ENCODE results near the gene ELP5. TPM values are rescaled to one million over a fixed set of nuclear protein-coding genes. Genes with fewer than 3 reads are reported as not detected.
A peak's percentile ranks its signal among the peaks of the same experiment; 100 is the strongest.

The ELP5 gene
- polyA plus RNA-seq, 1 of the 3 experiments (the other 2 are of a cell fraction), result 45.4 TPM

GRCh38 chr17:7237266-7237760, 14.7 kb upstream of the ELP5 start (continued):
- TF ChIP-seq YY1 (IDR thresholded peaks at IDR 0.05; ENCODE audit: low read depth), result no peak
- TF ChIP-seq CHD2 (IDR thresholded peaks at IDR 0.05; ENCODE audit: low read length, partially characterized antibody), result no peak
- TF ChIP-seq GATA2 (CRISPR knock-in tag; IDR thresholded peaks at IDR 0.05), result no peak
- TF ChIP-seq SIN3A (IDR thresholded peaks at IDR 0.05; ENCODE audit: borderline replicate concordance, low read depth, low read length), result no peak
- TF ChIP-seq RCOR1 (IDR thresholded peaks at IDR 0.05; ENCODE audit: low read length), result no peak
- no peak for TF ChIP-seq FOXM1 (IDR thresholded peaks at IDR 0.05; ENCODE audit: low read depth)
- TF ChIP-seq, protein P1, sequence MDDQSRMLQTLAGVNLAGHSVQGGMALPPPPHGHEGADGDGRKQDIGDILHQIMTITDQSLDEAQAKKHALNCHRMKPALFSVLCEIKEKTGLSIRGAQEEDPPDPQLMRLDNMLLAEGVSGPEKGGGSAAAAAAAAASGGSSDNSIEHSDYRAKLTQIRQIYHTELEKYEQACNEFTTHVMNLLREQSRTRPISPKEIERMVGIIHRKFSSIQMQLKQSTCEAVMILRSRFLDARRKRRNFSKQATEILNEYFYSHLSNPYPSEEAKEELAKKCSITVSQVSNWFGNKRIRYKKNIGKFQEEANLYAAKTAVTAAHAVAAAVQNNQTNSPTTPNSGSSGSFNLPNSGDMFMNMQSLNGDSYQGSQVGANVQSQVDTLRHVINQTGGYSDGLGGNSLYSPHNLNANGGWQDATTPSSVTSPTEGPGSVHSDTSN (IDR thresholded peaks at IDR 0.05), result no peak
- TF ChIP-seq TAF1 (IDR thresholded peaks at IDR 0.05; ENCODE audit: borderline replicate concordance, low read depth, low read length), result no peak
- no peak for TF ChIP-seq EZH2phosphoT487 (IDR thresholded peaks at IDR 0.05; ENCODE audit: borderline replicate concordance, low read depth)

GRCh38 chr17:7237761-7238419, 14.1 kb upstream of the ELP5 start:
- Histone ChIP-seq H3K9me2 (no peaks in the 10 kb centered on the region), H3K79me2 (ENCODE audit: insufficient read depth) (peaks cover 83% of the 10 kb centered on the region), H3K9me3 (no peaks in the 10 kb centered on the region), H3K9ac (peak overlapping the region; percentile 81; the same call in 1 of the 2 replicates), H3K4me1 (ENCODE audit: control insufficient read depth in 1 of 2, insufficient read depth in 2 of 2, low read depth in 1 of 2, low read length in 1 of 2) (peaks cover 36% of the 10 kb centered on the region in 2 experiments), H3K4me3 (ENCODE audit: low read depth in 2 of 2, low read length in 1 of 2) (peak overlapping the region; percentile 88 to 99), H2AFZ (ENCODE audit: low read depth) (no peak overlapping the region), H3K27ac (ENCODE audit: low read depth in 2 of 2, low read length in 1 of 2) (peak overlapping the region; percentile 75 to 97), H3K36me3 (replicated peaks in 1 of 2; ENCODE audit: control insufficient read depth in 1 of 2, insufficient read depth in 2 of 2, low read length in 1 of 2) (peaks cover 30 to 40% of the 10 kb centered on the region in 2 experiments), H4K20me1 (ENCODE audit: insufficient read depth) (peaks cover 7% of the 10 kb centered on the region; the same call in 1 of the 2 replicates), H3K27me3 (ENCODE audit: insufficient read depth) (no peaks in the 10 kb centered on the region), H3F3A (replicated peaks; ENCODE audit: insufficient read depth) (peaks cover 54% of the 10 kb centered on the region), H3K4me2 (peak overlapping the region; percentile 84)
- WGBS (ENCODE audit: low lambda C conversion rate), result 3% methylated on average over 40 of the region's 73 CpGs
- CTCF ChIA-PET, result interaction anchor here (1.1 to 5.6 kb wide), 5 partner anchors 17 to 193 kb away, joined by 3 to 37 read pairs (median 26); partner anchors contain the start of genes ACADVL and DLG4
- POLR2A ChIA-PET, result interaction anchor here (0.7 to 1.7 kb wide), 3 partner anchors 17 to 55 kb away, joined by 3 to 11 read pairs (median 6); partner anchors contain the start of genes ACADVL and DLG4
- peak; percentile 83 for DNase-seq
- TF ChIP-seq MEF2A (IDR thresholded peaks at IDR 0.05; ENCODE audit: borderline replicate concordance, low read depth), result no peak
- peak; percentile 51; the same call in 1 of the 2 replicates for TF ChIP-seq SIN3A (IDR thresholded peaks at IDR 0.05; ENCODE audit: borderline replicate concordance, low read depth, low read length)
- TF ChIP-seq SMC3 (IDR thresholded peaks at IDR 0.05; ENCODE audit: low read depth, low read length), result no peak
- peak; percentile 36 for TF ChIP-seq MAX (IDR thresholded peaks at IDR 0.05; ENCODE audit: low read depth)
- TF ChIP-seq TAF1 (IDR thresholded peaks at IDR 0.05; ENCODE audit: borderline replicate concordance, low read depth, low read length), result peak; percentile 67; the same call in 1 of the 2 replicates
- TF ChIP-seq CHD2 (IDR thresholded peaks at IDR 0.05; ENCODE audit: low read length, partially characterized antibody), result peak; percentile 85
- TF ChIP-seq RXRA (IDR thresholded peaks at IDR 0.05; ENCODE audit: borderline replicate concordance, low read depth), result no peak
- TF ChIP-seq ELF1 (IDR thresholded peaks at IDR 0.05), result 0 out of 2 replicates have a peak, but pooled peaks have one; percentile 26
- TF ChIP-seq FOSL2 (IDR thresholded peaks at IDR 0.05; ENCODE audit: borderline replicate concordance, low read depth), result no peak
- peak; percentile 73 for TF ChIP-seq MXI1 (IDR thresholded peaks at IDR 0.05; ENCODE audit: low read depth, low read length)
- TF ChIP-seq, protein P1 (IDR thresholded peaks at IDR 0.05), result peak; percentile 18; the same call in 1 of the 2 replicates
- TF ChIP-seq GABPA (IDR thresholded peaks at IDR 0.05; ENCODE audit: low read depth), result no peak; the same call in 1 of the 2 replicates
- TF ChIP-seq, protein P2, sequence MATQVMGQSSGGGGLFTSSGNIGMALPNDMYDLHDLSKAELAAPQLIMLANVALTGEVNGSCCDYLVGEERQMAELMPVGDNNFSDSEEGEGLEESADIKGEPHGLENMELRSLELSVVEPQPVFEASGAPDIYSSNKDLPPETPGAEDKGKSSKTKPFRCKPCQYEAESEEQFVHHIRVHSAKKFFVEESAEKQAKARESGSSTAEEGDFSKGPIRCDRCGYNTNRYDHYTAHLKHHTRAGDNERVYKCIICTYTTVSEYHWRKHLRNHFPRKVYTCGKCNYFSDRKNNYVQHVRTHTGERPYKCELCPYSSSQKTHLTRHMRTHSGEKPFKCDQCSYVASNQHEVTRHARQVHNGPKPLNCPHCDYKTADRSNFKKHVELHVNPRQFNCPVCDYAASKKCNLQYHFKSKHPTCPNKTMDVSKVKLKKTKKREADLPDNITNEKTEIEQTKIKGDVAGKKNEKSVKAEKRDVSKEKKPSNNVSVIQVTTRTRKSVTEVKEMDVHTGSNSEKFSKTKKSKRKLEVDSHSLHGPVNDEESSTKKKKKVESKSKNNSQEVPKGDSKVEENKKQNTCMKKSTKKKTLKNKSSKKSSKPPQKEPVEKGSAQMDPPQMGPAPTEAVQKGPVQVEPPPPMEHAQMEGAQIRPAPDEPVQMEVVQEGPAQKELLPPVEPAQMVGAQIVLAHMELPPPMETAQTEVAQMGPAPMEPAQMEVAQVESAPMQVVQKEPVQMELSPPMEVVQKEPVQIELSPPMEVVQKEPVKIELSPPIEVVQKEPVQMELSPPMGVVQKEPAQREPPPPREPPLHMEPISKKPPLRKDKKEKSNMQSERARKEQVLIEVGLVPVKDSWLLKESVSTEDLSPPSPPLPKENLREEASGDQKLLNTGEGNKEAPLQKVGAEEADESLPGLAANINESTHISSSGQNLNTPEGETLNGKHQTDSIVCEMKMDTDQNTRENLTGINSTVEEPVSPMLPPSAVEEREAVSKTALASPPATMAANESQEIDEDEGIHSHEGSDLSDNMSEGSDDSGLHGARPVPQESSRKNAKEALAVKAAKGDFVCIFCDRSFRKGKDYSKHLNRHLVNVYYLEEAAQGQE (IDR thresholded peaks at IDR 0.05; ENCODE audit: low read depth, low read length), result 0 out of 2 replicates have a peak, but pooled peaks have one; percentile 13

All from SK-N-SH (cell line).